RPMI8226 (cell line): ENCODE data around the gene ELK3.
"Not testable (repeated sequence)": the region's sequence is repeated elsewhere in the genome, so short reads cannot be mapped to it uniquely, and the experiment has no call there.

Experiments used
- DNase-seq: peaks from one replicate; pipeline ENCODE4 v3.0.0-alpha.2; 2015

ELK3 gene

DNA sequence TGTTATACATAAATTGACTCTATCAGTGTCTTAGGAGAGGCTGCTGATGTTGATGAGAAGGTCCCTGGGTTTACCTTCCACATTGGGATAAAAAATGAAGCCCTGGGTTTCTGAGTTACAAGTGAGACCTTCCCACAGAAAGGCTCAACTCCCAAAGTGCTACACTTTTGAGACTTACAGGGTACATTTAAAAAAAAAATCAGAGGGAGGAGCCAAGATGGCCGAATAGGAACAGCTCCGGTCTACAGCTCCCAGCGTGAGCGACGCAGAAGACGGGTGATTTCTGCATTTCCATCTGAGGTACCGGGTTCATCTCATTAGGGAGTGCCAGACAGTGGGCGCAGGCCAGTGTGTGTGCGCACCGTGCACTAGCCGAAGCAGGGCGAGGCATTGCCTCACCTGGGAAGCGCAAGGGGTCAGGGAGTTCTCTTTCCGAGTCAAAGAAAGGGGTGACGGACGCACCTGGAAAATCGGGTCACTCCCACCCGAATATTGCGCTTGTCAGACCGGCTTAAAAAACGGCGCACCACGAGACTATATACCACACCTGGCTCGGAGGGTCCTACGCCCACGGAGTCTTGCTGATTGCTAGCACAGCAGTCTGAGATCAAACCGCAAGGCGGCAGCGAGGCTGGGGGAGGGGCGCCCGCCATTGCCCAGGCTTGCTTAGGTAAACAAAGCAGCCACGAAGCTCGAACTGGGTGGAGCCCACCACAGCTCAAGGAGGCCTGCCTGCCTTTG lies 121.7 kb downstream of the ELK3 start:
- peak; percentile 23 for DNase-seq

DNA sequence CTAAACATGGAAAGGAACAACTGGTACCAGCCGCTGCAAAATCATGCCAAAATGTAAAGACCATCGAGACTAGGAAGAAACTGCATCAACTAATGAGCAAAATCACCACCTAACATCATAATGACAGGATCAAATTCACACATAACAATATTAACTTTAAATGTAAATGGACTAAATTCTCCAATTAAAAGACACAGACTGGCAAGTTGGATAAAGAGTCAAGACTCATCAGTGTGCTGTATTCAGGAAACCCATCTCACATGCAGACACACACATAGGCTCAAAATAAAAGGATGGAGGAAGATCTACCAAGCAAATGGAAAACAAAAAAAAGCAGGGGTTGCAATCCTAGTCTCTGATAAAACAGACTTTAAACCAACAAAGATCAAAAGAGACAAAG lies 123.6 kb downstream of the ELK3 start:
- not testable (repeated sequence) for DNase-seq
